ENCODE measurements around the gene WDR81. TPM values are rescaled to one million over a fixed set of nuclear protein-coding genes. Genes with fewer than 3 reads are reported as not detected.

Gene WDR81
- total and polyA plus RNA-seq, 2 donors (not counting 1 experiment from before 2014, with no cell fraction given) = 52.7 to 102 TPM

GRCh38 chr17:1712271-1712670, 12.2 kb upstream of the WDR81 start:
- intact Hi-C loops (cut with micrococcal nuclease) = no loop called here
- ATAC-seq (ENCODE audit: low read depth) (no peak), DNase-seq (no peak)
- Histone ChIP-seq H3K4me1 (ENCODE audit: control insufficient read depth in 2 of 2, insufficient read depth in 2 of 2, low read length in 2 of 2) (peaks cover 33 to 41% of the 10 kb centered on the region in 2 donors), H4K20me1 (ENCODE audit: control insufficient read depth, insufficient read depth, low read length, poor library complexity, severe bottlenecking) (peaks cover 14% of the 10 kb centered on the region), H3K9me3 (ENCODE audit: control extremely low read depth in 1 of 3, control insufficient read depth in 2 of 3, insufficient read depth in 1 of 3, low read length in 2 of 3) (peaks cover 0 to 13% (median 0%) of the 10 kb centered on the region in 3 donors), H3K36me3 (replicated peaks in 1 of 2; ENCODE audit: control extremely low read depth in 1 of 2, control insufficient read depth in 1 of 2, extremely low read depth in 1 of 2, insufficient read depth in 2 of 2, low read length in 1 of 2) (no peaks in the 10 kb centered on the region), H3K4me3 (ENCODE audit: control extremely low read depth in 1 of 5, extremely low read depth in 1 of 5, insufficient read depth in 1 of 5, low read depth in 2 of 5, low read length in 4 of 5) (no peak overlapping the region), H2AFZ (ENCODE audit: insufficient read depth, low read depth, low read length, poor library complexity, severe bottlenecking) (no peak overlapping the region), H3K27ac (ENCODE audit: low read length in 2 of 2) (no peak overlapping the region), H3K79me2 (ENCODE audit: control insufficient read depth, insufficient read depth, low read length) (no peaks in the 10 kb centered on the region), H3K9ac (ENCODE audit: low read length) (no peak overlapping the region), H3K27me3 (replicated peaks in 1 of 4; ENCODE audit: control extremely low read depth in 1 of 4, control insufficient read depth in 3 of 4, insufficient read depth in 4 of 4, low read length in 3 of 4) (peaks cover 0 to 66% (median 28%) of the 10 kb centered on the region in 4 experiments), H3K4me2 (replicated peaks; ENCODE audit: low read depth, low read length, poor library complexity, severe bottlenecking) (no peak overlapping the region)
- ChIA-PET POLR2A (interaction anchor here (0.6 kb wide), 1 partner anchor 57 kb away, joined by 4 read pairs; no protein-coding TSS in a partner anchor), CTCF (interaction anchor here (1.0 to 1.6 kb wide), 3 partner anchors 9 to 153 kb away, joined by 3 to 5 read pairs (median 5); no protein-coding TSS in a partner anchor)
- Mint-ChIP-seq H3K27ac (no peak overlapping the region), H3K4me1 (peaks cover 27% of the 10 kb centered on the region), H3K27me3 (peaks cover 49% of the 10 kb centered on the region), H3K4me3 (peak overlapping the region; percentile 9), H3K9me3 (ENCODE audit: insufficient read depth) (no peaks in the 10 kb centered on the region)
- TF ChIP-seq EZH2 (IDR thresholded peaks at IDR 0.05; ENCODE audit: borderline replicate concordance, insufficient read depth, low read depth, low read length, poor library complexity, severe bottlenecking) = no peak
- TF ChIP-seq, protein P1, sequence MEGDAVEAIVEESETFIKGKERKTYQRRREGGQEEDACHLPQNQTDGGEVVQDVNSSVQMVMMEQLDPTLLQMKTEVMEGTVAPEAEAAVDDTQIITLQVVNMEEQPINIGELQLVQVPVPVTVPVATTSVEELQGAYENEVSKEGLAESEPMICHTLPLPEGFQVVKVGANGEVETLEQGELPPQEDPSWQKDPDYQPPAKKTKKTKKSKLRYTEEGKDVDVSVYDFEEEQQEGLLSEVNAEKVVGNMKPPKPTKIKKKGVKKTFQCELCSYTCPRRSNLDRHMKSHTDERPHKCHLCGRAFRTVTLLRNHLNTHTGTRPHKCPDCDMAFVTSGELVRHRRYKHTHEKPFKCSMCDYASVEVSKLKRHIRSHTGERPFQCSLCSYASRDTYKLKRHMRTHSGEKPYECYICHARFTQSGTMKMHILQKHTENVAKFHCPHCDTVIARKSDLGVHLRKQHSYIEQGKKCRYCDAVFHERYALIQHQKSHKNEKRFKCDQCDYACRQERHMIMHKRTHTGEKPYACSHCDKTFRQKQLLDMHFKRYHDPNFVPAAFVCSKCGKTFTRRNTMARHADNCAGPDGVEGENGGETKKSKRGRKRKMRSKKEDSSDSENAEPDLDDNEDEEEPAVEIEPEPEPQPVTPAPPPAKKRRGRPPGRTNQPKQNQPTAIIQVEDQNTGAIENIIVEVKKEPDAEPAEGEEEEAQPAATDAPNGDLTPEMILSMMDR (IDR thresholded peaks at IDR 0.05) = no peak
- 94% methylated on average over 5 of the region's 8 CpGs for WGBS (ENCODE audit: insufficient coverage)

GRCh38 chr17:1713160-1713877, 11.2 kb upstream of the WDR81 start:
- Mint-ChIP-seq H3K4me1 (peaks cover 34% of the 10 kb centered on the region), H3K27me3 (peaks cover 41% of the 10 kb centered on the region), H3K9me3 (ENCODE audit: insufficient read depth) (no peaks in the 10 kb centered on the region), H3K4me3 (peak overlapping the region; percentile 73), H3K27ac (no peak overlapping the region)
- H3K27ac ChIP-seq (ENCODE audit: low read length in 2 of 2) = no peak overlapping the region
- no peak overlapping the region for H2AFZ ChIP-seq (ENCODE audit: insufficient read depth, low read depth, low read length, poor library complexity, severe bottlenecking)
- ATAC-seq (ENCODE audit: low read depth) = no peak
- peaks cover 0 to 56% (median 18%) of the 10 kb centered on the region in 4 experiments for H3K27me3 ChIP-seq (replicated peaks in 1 of 4; ENCODE audit: control extremely low read depth in 1 of 4, control insufficient read depth in 3 of 4, insufficient read depth in 4 of 4, low read length in 3 of 4)
- peaks cover 39 to 47% of the 10 kb centered on the region in 2 donors for H3K4me1 ChIP-seq (ENCODE audit: control insufficient read depth in 2 of 2, insufficient read depth in 2 of 2, low read length in 2 of 2)
- ChIA-PET CTCF (interaction anchor here (0.6 to 2.7 kb wide), 15 partner anchors 8 to 168 kb away, joined by 3 to 24 read pairs (median 3); partner anchors contain the start of genes RILP, RPA1 and SMYD4), POLR2A (interaction anchor here (0.5 to 1.5 kb wide), 2 partner anchors 10 to 685 kb away, joined by 8 read pairs; no protein-coding TSS in a partner anchor)
- WGBS (ENCODE audit: insufficient coverage) = 54% methylated on average over 4 of the region's 10 CpGs
- no peak overlapping the region for H3K9ac ChIP-seq (ENCODE audit: low read length)
- H3K9me3 ChIP-seq (ENCODE audit: control extremely low read depth in 1 of 3, control insufficient read depth in 2 of 3, insufficient read depth in 1 of 3, low read length in 2 of 3) = peaks cover 0 to 7% (median 0%) of the 10 kb centered on the region in 3 donors
- no peak overlapping the region for H3K4me2 ChIP-seq (replicated peaks; ENCODE audit: low read depth, low read length, poor library complexity, severe bottlenecking)
- DNase-seq = no peak
- H3K4me3 ChIP-seq (ENCODE audit: control extremely low read depth in 1 of 5, extremely low read depth in 1 of 5, insufficient read depth in 1 of 5, low read depth in 2 of 5, low read length in 4 of 5) = no peak overlapping the region
- intact Hi-C loops (cut with micrococcal nuclease) = no loop called here
- H3K79me2 ChIP-seq (ENCODE audit: control insufficient read depth, insufficient read depth, low read length) = no peaks in the 10 kb centered on the region
- no peak for TF ChIP-seq EZH2 (IDR thresholded peaks at IDR 0.05; ENCODE audit: borderline replicate concordance, insufficient read depth, low read depth, low read length, poor library complexity, severe bottlenecking)
- TF ChIP-seq, protein P1 (IDR thresholded peaks at IDR 0.05) = no peak
- H4K20me1 ChIP-seq (ENCODE audit: control insufficient read depth, insufficient read depth, low read length, poor library complexity, severe bottlenecking) = peaks cover 14% of the 10 kb centered on the region
- no peaks in the 10 kb centered on the region for H3K36me3 ChIP-seq (replicated peaks in 1 of 2; ENCODE audit: control extremely low read depth in 1 of 2, control insufficient read depth in 1 of 2, extremely low read depth in 1 of 2, insufficient read depth in 2 of 2, low read length in 1 of 2)
